OCI-LY1 (cell line): ENCODE measurements around the gene PUM2.

Source experiments
- CTCF ChIP-seq: fragments of 200-600 bp; sonication (generic), shearing (Covaris generic); IDR thresholded peaks from 2 replicates; pipeline ENCODE4 v1.5.1; 2017; ENCODE audit warnings: mild to moderate bottlenecking, antibody characterized with exemption, low read length, moderate library complexity, mixed read lengths
- EZH2 ChIP-seq: fragments of 200-600 bp; sonication (generic), shearing (Covaris generic); IDR thresholded peaks from 2 replicates; pipeline ENCODE4 v1.8.0; 2017; ENCODE audit warnings: borderline replicate concordance, mixed run types, mild to moderate bottlenecking, antibody characterized with exemption, low read length, moderate library complexity, mixed read lengths

DNA sequence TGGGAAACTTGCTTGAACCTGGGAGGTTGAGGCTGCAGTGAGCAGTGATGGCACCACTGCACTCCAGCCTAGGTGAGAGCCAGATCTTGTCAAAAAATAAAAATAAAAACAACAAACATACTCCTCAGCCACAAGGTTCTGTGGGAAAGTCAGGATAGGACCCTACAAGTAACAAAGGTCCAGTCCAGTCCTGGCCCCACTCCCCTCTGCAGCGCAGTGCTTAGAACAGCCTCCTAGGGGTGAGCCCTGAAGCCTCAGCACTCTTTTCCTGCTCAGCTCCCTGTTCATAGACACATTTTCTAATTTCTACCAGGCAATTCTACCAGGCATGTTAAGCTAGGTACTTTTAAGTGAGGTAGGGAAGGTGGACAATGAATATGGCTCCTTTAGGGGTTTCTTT, 103.6 kb downstream of the PUM2 start:
- TF ChIP-seq CTCF (no peak), EZH2 (no peak)
